ENCODE results near the gene GNS.
A peak's percentile ranks its signal among the peaks of the same experiment; 100 is the strongest.

GNS gene

GRCh38 chr12:64735442-64735841 lies 23.8 kb downstream of the GNS start:
- no peak for DNase-seq

GRCh38 chr12:64733857-64734256 lies 25.3 kb downstream of the GNS start:
- DNase-seq, result no peak

GRCh38 chr12:64731683-64732082 lies 27.5 kb downstream of the GNS start:
- no peak for DNase-seq

GRCh38 chr12:64730588-64730969 lies 28.6 kb downstream of the GNS start:
- DNase-seq, result no peak

- peak; percentile 31 for DNase-seq
Observed at GRCh38 chr12:64729909-64730587, 29.2 kb downstream of the GNS start.

- no peak for DNase-seq
Observed at GRCh38 chr12:64724201-64724745, 34.9 kb downstream of the GNS start.

- DNase-seq, result no peak
Observed at GRCh38 chr12:64723630-64724029, 35.6 kb downstream of the GNS start.

GRCh38 chr12:64722835-64723234 lies 36.4 kb downstream of the GNS start:
- no peak for DNase-seq

- no peak for DNase-seq
Observed at GRCh38 chr12:64720884-64721283, 38.3 kb downstream of the GNS start.

GRCh38 chr12:64718649-64719048 lies 40.6 kb downstream of the GNS start:
- no peak for DNase-seq

- DNase-seq, result no peak
Observed at GRCh38 chr12:64716839-64717455, 42.3 kb downstream of the GNS start.

GRCh38 chr12:64716371-64716770 lies 42.8 kb downstream of the GNS start:
- no peak for DNase-seq

- peak; percentile 44 for DNase-seq
Observed at GRCh38 chr12:64714551-64714968, 44.6 kb downstream of the GNS start.

- DNase-seq, result no peak
Observed at GRCh38 chr12:64713376-64713775, 45.8 kb downstream of the GNS start.

GRCh38 chr12:64709429-64709828 lies 49.8 kb downstream of the GNS start:
- DNase-seq, result no peak

GRCh38 chr12:64707926-64708325 lies 51.3 kb downstream of the GNS start:
- DNase-seq, result no peak

- DNase-seq, result no peak
Observed at GRCh38 chr12:64707362-64707761, 51.8 kb downstream of the GNS start.

GRCh38 chr12:64706857-64707256 lies 52.3 kb downstream of the GNS start:
- DNase-seq, result no peak

- no peak for DNase-seq
Observed at GRCh38 chr12:64706306-64706705, 52.9 kb downstream of the GNS start.

GRCh38 chr12:64701283-64701682 lies 57.9 kb downstream of the GNS start:
- no peak for DNase-seq

- no peak for DNase-seq
Observed at GRCh38 chr12:64700532-64700931, 58.7 kb downstream of the GNS start.

- no peak for DNase-seq
Observed at GRCh38 chr12:64699504-64700115, 59.6 kb downstream of the GNS start.

GRCh38 chr12:64696080-64696741 lies 63.0 kb downstream of the GNS start:
- peak; percentile 32 for DNase-seq

- DNase-seq, result no peak
Observed at GRCh38 chr12:64695550-64695949, 63.7 kb downstream of the GNS start.

Measured in CD4-positive, alpha-beta T cell treated with Interleukin-12 subunit alpha and Interleukin-12 subunit beta, for 1 hour (primary cell).